ENCODE data around the gene GAREM2. TPM values are rescaled to one million over a fixed set of nuclear protein-coding genes. Genes with fewer than 3 reads are reported as not detected.

The GAREM2 gene
- total RNA-seq, 1 experiment from 2014 or later: 2.8 TPM

DNA sequence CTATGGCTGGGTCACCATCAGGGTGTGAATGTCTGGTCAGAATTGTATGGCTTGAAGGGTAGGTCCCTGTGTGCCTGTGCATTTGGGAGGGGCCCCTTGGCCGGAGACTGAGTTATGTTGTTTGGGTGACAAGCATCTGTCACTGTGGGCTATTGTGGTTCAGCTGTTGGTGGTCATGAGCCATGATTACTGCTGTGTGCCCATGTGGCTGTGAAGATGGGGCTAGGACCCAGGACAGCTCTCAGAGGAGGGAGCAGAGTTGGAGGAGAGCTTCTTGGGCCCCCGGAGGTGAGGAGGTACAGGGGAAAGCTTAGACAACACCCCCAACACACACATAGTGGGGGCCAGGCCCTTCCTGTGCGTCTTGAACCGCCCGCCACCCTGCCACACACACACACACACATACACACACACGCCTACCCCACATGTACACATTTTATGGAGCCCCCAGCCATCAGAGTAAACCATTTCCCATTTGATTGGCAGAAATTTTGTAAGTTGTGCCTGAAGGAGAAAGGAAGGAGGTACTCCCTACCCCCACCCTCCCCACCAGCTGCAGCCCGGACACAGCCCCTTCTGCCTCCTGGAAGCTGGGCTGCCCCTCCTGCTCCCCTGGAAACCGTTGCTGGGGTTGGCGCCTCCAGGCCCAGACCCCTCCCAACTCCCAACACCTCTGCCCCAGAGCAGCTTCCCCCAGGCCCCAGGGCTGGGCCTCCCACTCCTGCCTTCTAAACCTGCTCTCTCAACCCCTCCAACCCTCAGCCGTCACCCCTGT, 2.0 kb downstream of the GAREM2 start:
- TF ChIP-seq EZH2 (IDR thresholded peaks at IDR 0.05; ENCODE audit: borderline replicate concordance, low read depth, low read length, poor library complexity, severe bottlenecking): no peak
- ChIA-PET CTCF (no interaction called here), POLR2A (ENCODE audit: low non-redundant PET) (no interaction called here)
- peaks cover 5% of the 10 kb centered on the region for H3K4me1 ChIP-seq (ENCODE audit: insufficient read depth, low read length, poor library complexity, severe bottlenecking)
- H3K36me3 ChIP-seq (ENCODE audit: insufficient read depth, low read length, poor library complexity, severe bottlenecking): no peaks in the 10 kb centered on the region
- intact Hi-C loops (cut with micrococcal nuclease; ENCODE audit: unreplicated experiment): no loop called here
- no peak overlapping the region for H3K4me3 ChIP-seq (ENCODE audit: low read depth, low read length, poor library complexity, severe bottlenecking)
- H3K27me3 ChIP-seq (replicated peaks; ENCODE audit: insufficient read depth, low read depth, low read length, poor library complexity): no peaks in the 10 kb centered on the region
- DNase-seq (ENCODE audit: low spot score): no peak
- no TSS peak for BruUV-seq (replicated peaks)
- H3K27ac ChIP-seq (ENCODE audit: low read depth, low read length, poor library complexity, severe bottlenecking): no peak overlapping the region
- H3K9me3 ChIP-seq (ENCODE audit: low read depth, low read length, poor library complexity, severe bottlenecking): no peaks in the 10 kb centered on the region

- H3K4me3 ChIP-seq (ENCODE audit: low read depth, low read length, poor library complexity, severe bottlenecking): no peak overlapping the region
- CTCF ChIA-PET: no interaction called here
- no TSS peak for BruUV-seq (replicated peaks)
- no peaks in the 10 kb centered on the region for H3K27me3 ChIP-seq (replicated peaks; ENCODE audit: insufficient read depth, low read depth, low read length, poor library complexity)
- DNase-seq (ENCODE audit: low spot score): no peak
- H3K9me3 ChIP-seq (ENCODE audit: low read depth, low read length, poor library complexity, severe bottlenecking): no peaks in the 10 kb centered on the region
- intact Hi-C loops (cut with micrococcal nuclease; ENCODE audit: unreplicated experiment): no loop called here
- no peaks in the 10 kb centered on the region for H3K36me3 ChIP-seq (ENCODE audit: insufficient read depth, low read length, poor library complexity, severe bottlenecking)
- POLR2A ChIA-PET (ENCODE audit: low non-redundant PET): interaction anchor here (0.6 kb wide), 1 partner anchor 13 kb away, joined by 3 read pairs; no protein-coding TSS in a partner anchor
- H3K27ac ChIP-seq (ENCODE audit: low read depth, low read length, poor library complexity, severe bottlenecking): no peak overlapping the region
- peaks cover 5% of the 10 kb centered on the region for H3K4me1 ChIP-seq (ENCODE audit: insufficient read depth, low read length, poor library complexity, severe bottlenecking)
- no peak for TF ChIP-seq EZH2 (IDR thresholded peaks at IDR 0.05; ENCODE audit: borderline replicate concordance, low read depth, low read length, poor library complexity, severe bottlenecking)
- TF ChIP-seq CTCF (conservative IDR thresholded peaks at IDR 0.05; ENCODE audit: low read depth, low read length): no peak
These were observed 2.8 kb downstream of the GAREM2 start for GRCh38 chr2:26175466-26176278.

- Histone ChIP-seq H3K4me1 (ENCODE audit: insufficient read depth, low read length, poor library complexity, severe bottlenecking) (peaks cover 5% of the 10 kb centered on the region), H3K9me3 (ENCODE audit: low read depth, low read length, poor library complexity, severe bottlenecking) (no peaks in the 10 kb centered on the region), H3K4me3 (ENCODE audit: low read depth, low read length, poor library complexity, severe bottlenecking) (no peak overlapping the region), H3K27ac (ENCODE audit: low read depth, low read length, poor library complexity, severe bottlenecking) (no peak overlapping the region), H3K27me3 (replicated peaks; ENCODE audit: insufficient read depth, low read depth, low read length, poor library complexity) (no peaks in the 10 kb centered on the region), H3K36me3 (ENCODE audit: insufficient read depth, low read length, poor library complexity, severe bottlenecking) (no peaks in the 10 kb centered on the region)
- intact Hi-C loops (cut with micrococcal nuclease; ENCODE audit: unreplicated experiment): no loop called here
- ChIA-PET CTCF (no interaction called here), POLR2A (ENCODE audit: low non-redundant PET) (interaction anchor here (0.6 kb wide), 1 partner anchor 12 kb away, joined by 3 read pairs; no protein-coding TSS in a partner anchor)
- BruUV-seq (replicated peaks): no TSS peak
- no peak for TF ChIP-seq EZH2 (IDR thresholded peaks at IDR 0.05; ENCODE audit: borderline replicate concordance, low read depth, low read length, poor library complexity, severe bottlenecking)
- no peak for TF ChIP-seq CTCF (conservative IDR thresholded peaks at IDR 0.05; ENCODE audit: low read depth, low read length)
- no peak for DNase-seq (ENCODE audit: low spot score)
These were observed 3.4 kb downstream of the GAREM2 start for GRCh38 chr2:26176279-26176615.

All from A673 (cell line).